ENCODE results near the gene WIPF2. TPM values are rescaled to one million over a fixed set of nuclear protein-coding genes. Genes with fewer than 3 reads are reported as not detected.

WIPF2 gene
- total RNA-seq, 2 experiments from 2014 or later = 15.3 to 17.9 TPM

DNA sequence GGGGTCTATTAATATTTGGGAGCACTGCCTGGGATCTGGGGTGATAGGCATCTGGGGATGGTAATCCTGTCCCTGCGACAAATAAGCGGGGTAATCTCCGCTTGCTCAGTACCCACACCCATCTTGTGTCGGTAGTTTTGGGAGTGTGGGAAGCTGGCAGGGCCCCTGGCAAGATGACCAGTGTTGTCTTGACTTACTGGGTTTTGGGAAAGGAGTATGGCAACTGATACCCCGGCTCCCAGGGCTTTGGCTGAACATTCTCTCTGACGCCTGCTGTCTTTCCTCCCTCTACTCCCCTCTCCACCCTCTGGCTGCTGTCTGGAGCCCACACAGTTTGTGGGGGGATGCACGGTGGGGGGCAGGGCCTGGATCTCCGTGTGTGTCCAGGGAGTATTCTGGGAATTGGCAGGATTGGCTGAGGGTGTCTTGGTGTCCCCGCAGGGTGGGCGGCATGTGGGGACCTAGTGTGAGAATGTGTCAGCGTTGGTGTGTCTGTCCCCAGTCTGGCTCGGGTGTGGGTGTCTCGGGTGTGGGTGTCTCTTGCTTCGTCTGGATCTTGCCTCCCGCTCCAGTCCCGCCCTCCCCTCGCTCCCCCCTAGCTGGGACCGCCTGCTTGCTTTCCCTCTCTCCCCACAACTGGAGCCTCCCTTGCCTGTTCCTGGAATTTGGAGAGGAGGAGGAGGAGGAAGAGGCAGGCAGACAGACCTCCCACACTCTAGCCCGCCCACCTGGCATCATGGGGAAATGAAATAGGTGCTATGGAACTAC is 101.8 kb downstream of the WIPF2 start:
- ATAC-seq (no peak), DNase-seq (peak; percentile 53)
- ChIA-PET POLR2A (interaction anchor here (1.1 to 11.5 kb wide), 3 partner anchors 15 to 30 kb away, joined by 3 to 101 read pairs (median 3); partner anchors contain the start of gene RARA), CTCF (interaction anchor here (1.0 to 42.0 kb wide), 3 partner anchors 17 to 30 kb away, joined by 3 to 780 read pairs (median 3); no protein-coding TSS in a partner anchor)
- Mint-ChIP-seq H3K27ac (peak overlapping the region; percentile 99), H3K4me1 (ENCODE audit: low read depth) (peaks cover 76% of the 10 kb centered on the region), H3K4me3 (peak overlapping the region; percentile 98), H3K9me3 (no peaks in the 10 kb centered on the region), H3K36me3 (ENCODE audit: low read depth) (peaks cover 8% of the 10 kb centered on the region), H3K27me3 (no peaks in the 10 kb centered on the region)
- TF ChIP-seq, protein P1, sequence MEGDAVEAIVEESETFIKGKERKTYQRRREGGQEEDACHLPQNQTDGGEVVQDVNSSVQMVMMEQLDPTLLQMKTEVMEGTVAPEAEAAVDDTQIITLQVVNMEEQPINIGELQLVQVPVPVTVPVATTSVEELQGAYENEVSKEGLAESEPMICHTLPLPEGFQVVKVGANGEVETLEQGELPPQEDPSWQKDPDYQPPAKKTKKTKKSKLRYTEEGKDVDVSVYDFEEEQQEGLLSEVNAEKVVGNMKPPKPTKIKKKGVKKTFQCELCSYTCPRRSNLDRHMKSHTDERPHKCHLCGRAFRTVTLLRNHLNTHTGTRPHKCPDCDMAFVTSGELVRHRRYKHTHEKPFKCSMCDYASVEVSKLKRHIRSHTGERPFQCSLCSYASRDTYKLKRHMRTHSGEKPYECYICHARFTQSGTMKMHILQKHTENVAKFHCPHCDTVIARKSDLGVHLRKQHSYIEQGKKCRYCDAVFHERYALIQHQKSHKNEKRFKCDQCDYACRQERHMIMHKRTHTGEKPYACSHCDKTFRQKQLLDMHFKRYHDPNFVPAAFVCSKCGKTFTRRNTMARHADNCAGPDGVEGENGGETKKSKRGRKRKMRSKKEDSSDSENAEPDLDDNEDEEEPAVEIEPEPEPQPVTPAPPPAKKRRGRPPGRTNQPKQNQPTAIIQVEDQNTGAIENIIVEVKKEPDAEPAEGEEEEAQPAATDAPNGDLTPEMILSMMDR (IDR thresholded peaks at IDR 0.05) = no peak
- intact Hi-C loops (cut with micrococcal nuclease) = no loop called here

DNA sequence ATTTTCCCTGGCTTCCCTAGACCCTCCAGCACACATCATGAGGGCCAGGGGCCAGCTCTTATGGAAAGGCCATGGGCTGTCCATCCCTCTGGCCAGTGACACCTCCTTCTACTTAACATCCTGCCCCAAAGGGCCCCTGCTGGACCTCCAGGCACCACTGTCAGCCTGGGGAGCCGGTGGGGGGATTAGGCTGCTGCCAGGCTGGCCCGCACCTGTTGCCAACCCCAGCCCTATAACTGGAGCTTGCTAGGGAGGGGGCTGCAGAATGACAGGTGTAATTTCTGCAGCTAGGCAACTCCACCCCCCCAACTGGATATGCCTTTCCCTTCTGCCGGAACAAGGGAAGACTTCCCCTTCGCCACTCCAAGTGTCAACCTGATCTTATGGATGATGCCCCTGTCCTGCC is 102.4 kb downstream of the WIPF2 start:
- CTCF ChIA-PET = interaction anchor here (1.0 to 42.0 kb wide), 3 partner anchors 18 to 31 kb away, joined by 3 to 780 read pairs (median 3); no protein-coding TSS in a partner anchor
- H3K27ac Mint-ChIP-seq = peak overlapping the region; percentile 99
- peak overlapping the region; percentile 98 for H3K4me3 Mint-ChIP-seq
- peaks cover 76% of the 10 kb centered on the region for H3K4me1 Mint-ChIP-seq (ENCODE audit: low read depth)
- peak; percentile 19 for DNase-seq
- H3K9me3 Mint-ChIP-seq = no peaks in the 10 kb centered on the region
- ATAC-seq = no peak
- H3K27me3 Mint-ChIP-seq = no peaks in the 10 kb centered on the region
- H3K36me3 Mint-ChIP-seq (ENCODE audit: low read depth) = peaks cover 8% of the 10 kb centered on the region
- intact Hi-C loops (cut with micrococcal nuclease) = no loop called here
- TF ChIP-seq, protein P1 (IDR thresholded peaks at IDR 0.05) = no peak
- POLR2A ChIA-PET = interaction anchor here (0.7 to 11.5 kb wide), 4 partner anchors 10 to 30 kb away, joined by 3 to 101 read pairs (median 5); partner anchors contain the start of gene RARA

DNA sequence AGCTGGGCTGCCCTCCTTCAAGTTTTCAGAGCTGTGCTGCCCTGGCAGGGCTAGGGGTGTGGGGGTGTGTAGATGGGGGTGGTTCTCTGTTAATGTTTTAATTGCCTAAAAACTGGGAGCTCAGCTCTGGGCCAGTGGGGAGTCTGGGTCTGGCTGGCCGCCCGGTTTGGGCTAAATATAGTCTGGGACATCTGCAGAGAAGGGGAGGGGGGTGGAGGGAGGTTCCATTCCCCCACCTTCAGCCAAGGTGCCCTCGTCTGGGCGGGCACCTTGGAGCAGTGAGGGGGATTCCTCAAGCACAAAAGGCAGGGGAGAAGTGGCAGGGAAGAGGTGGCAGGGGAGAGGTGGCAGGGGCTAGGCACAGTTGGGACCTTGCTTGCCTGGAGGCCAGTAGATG is 102.9 kb downstream of the WIPF2 start:
- Mint-ChIP-seq H3K9me3 (no peaks in the 10 kb centered on the region), H3K4me3 (peak overlapping the region; percentile 98), H3K4me1 (ENCODE audit: low read depth) (peaks cover 80% of the 10 kb centered on the region), H3K27ac (peak overlapping the region; percentile 99), H3K27me3 (no peaks in the 10 kb centered on the region), H3K36me3 (ENCODE audit: low read depth) (peaks cover 8% of the 10 kb centered on the region)
- ChIA-PET CTCF (interaction anchor here (1.2 to 42.0 kb wide), 2 partner anchors 18 to 29 kb away, joined by 3 to 780 read pairs; no protein-coding TSS in a partner anchor), POLR2A (interaction anchor here (0.7 to 11.5 kb wide), 5 partner anchors 9 to 31 kb away, joined by 3 to 101 read pairs (median 4); partner anchors contain the start of gene RARA)
- intact Hi-C loops (cut with micrococcal nuclease) = no loop called here
- TF ChIP-seq, protein P1 (IDR thresholded peaks at IDR 0.05) = no peak
- peak; percentile 42 for DNase-seq
- no peak for ATAC-seq

DNA sequence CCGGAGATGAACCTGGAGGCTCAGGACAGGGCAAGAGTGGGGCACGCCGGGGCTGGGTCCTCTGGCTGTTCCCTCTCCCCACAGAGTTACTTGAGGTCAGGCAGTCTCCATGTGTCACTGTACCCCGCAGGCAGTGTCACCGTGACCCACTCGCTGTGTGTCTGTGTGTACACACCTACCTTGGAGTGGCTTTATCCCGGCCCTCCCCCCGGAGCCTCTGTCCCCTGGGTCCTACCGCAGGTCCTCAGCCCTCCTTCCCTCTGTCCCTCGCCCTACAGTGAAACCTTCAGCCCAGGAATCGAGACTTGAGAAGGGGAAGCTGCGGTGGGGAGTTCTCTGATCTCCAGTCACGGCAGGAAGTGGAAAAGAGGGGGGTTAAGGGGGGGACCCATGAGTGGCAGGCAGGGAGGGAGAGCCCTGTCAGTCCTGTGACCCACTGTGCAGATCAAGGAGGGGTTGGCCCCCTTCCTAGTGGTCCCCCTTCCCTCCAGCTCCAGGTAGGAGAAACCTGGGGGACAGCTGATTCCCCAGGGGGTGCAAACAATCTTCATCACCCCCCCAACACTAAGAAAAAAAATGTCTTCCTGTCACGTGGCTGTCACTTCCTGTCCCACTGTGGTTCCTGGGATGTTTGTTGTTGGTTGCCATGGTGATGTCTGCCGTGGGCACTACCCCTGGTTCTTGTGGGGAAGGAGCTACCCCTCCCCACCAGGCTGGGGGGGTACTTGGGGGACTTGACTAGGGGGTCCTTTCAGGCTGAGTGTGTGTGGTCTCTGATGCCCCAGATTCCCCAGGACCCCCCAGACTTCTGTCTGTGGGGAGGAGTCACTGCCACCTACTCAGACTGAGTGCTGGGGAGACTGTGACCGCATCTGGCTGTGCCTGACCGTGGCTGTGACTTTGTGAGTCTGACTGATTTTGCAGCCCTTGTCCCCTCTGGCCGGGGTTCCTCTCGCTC is 103.5 kb downstream of the WIPF2 start:
- DNase-seq (peak; percentile 90), ATAC-seq (peak; percentile 25)
- POLR2A ChIA-PET = interaction anchor here (0.8 to 11.5 kb wide), 13 partner anchors 9 to 217 kb away, joined by 3 to 101 read pairs (median 4); partner anchors contain the start of gene RARA
- CTCF ChIA-PET = interaction anchor here (0.8 to 42.0 kb wide), 3 partner anchors 19 to 104 kb away, joined by 3 to 780 read pairs (median 3); no protein-coding TSS in a partner anchor
- intact Hi-C loops (cut with micrococcal nuclease) = no loop called here
- TF ChIP-seq, protein P1 (IDR thresholded peaks at IDR 0.05) = no peak
- peaks cover 80% of the 10 kb centered on the region for H3K4me1 Mint-ChIP-seq (ENCODE audit: low read depth)
- no peaks in the 10 kb centered on the region for H3K9me3 Mint-ChIP-seq
- H3K4me3 Mint-ChIP-seq = peak overlapping the region; percentile 98
- H3K27ac Mint-ChIP-seq = peak overlapping the region; percentile 99
- H3K36me3 Mint-ChIP-seq (ENCODE audit: low read depth) = peaks cover 8% of the 10 kb centered on the region
- H3K27me3 Mint-ChIP-seq = no peaks in the 10 kb centered on the region
